WTC11 (cell line): ENCODE results near the gene SPRR2B.

Experiments
- IRF2 ChIP-seq: sonication (generic); formaldehyde crosslinking; IDR thresholded peaks from 2 replicates; pipeline ENCODE4 v1.8.0; 2022; ENCODE audit warnings: low read depth, missing genetic modification reagents, borderline replicate concordance
- NFE2L1 ChIP-seq: sonication (generic); formaldehyde crosslinking; IDR thresholded peaks from 2 replicates; pipeline ENCODE4 v1.8.1; 2023; ENCODE audit warnings: missing genetic modification reagents
- RELA ChIP-seq: sonication (generic); formaldehyde crosslinking; IDR thresholded peaks from 2 replicates; pipeline ENCODE4 v1.8.1; 2022; ENCODE audit warnings: missing genetic modification reagents, mild to moderate bottlenecking, borderline replicate concordance
- SP1 ChIP-seq: sonication (generic); formaldehyde crosslinking; conservative IDR thresholded peaks from 2 replicates; pipeline ENCODE4 v1.8.1; 2022; ENCODE audit warnings: missing genetic modification reagents

DNA sequence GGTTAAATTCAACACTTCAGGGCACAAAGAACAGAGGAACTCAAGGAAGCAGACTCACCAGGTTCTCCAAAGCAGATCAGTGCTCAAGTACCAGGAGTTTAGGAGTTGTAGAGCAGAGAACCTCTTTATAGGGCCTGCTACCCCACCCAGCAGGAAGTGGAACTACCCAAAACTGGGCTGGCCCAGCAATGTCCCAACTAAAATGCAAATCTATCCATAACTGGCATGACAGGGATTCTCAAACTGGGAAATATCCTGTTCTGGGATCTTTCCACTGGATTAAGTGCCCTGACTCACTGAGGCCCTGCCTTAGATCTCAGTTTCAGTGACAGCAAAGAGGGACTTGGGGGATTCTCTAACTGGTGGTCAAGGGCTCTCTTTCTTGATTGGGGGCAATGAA lies 23.0 kb upstream of the SPRR2B start, which contains the start of gene SPRR2E:
- no peak for TF ChIP-seq NFE2L1 (CRISPR knock-in tag)
- TF ChIP-seq RELA: no peak
- TF ChIP-seq IRF2 (CRISPR knock-in tag): no peak
- no peak for TF ChIP-seq SP1
